ENCODE data around the gene SPR.

DNA sequence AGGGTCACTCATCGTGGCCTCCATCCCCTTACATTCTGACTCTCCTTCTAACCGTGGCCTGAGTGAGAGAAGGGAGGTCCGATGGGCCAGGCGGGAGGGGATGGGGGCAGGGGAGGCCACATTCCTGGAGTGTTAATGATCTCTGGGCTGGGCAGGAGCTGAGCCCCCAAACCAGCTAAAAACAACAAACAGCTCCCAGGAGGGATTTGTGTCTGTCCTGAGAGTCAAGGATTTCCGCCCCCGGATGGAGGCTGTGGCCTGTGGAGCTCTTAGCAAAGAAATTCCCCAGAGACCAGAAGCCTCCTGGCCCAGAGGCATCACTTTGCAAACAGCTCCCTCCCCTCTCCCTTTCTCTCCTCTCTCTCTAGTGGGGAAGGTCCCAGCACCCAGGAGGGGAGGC, 53.6 kb downstream of the SPR start:
- TF ChIP-seq CTCF (IDR thresholded peaks at IDR 0.05; ENCODE audit: insufficient read depth, low read length), result no peak
- TF ChIP-seq, protein P1, sequence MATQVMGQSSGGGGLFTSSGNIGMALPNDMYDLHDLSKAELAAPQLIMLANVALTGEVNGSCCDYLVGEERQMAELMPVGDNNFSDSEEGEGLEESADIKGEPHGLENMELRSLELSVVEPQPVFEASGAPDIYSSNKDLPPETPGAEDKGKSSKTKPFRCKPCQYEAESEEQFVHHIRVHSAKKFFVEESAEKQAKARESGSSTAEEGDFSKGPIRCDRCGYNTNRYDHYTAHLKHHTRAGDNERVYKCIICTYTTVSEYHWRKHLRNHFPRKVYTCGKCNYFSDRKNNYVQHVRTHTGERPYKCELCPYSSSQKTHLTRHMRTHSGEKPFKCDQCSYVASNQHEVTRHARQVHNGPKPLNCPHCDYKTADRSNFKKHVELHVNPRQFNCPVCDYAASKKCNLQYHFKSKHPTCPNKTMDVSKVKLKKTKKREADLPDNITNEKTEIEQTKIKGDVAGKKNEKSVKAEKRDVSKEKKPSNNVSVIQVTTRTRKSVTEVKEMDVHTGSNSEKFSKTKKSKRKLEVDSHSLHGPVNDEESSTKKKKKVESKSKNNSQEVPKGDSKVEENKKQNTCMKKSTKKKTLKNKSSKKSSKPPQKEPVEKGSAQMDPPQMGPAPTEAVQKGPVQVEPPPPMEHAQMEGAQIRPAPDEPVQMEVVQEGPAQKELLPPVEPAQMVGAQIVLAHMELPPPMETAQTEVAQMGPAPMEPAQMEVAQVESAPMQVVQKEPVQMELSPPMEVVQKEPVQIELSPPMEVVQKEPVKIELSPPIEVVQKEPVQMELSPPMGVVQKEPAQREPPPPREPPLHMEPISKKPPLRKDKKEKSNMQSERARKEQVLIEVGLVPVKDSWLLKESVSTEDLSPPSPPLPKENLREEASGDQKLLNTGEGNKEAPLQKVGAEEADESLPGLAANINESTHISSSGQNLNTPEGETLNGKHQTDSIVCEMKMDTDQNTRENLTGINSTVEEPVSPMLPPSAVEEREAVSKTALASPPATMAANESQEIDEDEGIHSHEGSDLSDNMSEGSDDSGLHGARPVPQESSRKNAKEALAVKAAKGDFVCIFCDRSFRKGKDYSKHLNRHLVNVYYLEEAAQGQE (IDR thresholded peaks at IDR 0.05; ENCODE audit: insufficient replicate concordance, low read depth), result no peak
- TF ChIP-seq SPI1 (IDR thresholded peaks at IDR 0.05; ENCODE audit: borderline replicate concordance, low read depth), result no peak
- TF ChIP-seq POLR2AphosphoS5 (IDR thresholded peaks at IDR 0.05; ENCODE audit: low read depth), result no peak

Measured in HL-60 (cell line).